GM23248 (cell line): ENCODE results near the gene QSOX1.

Source experiments
- EZH2 ChIP-seq: fragments of 200-600 bp; sonication (generic); IDR thresholded peaks from 2 replicates; pipeline ENCODE4 v1.6.1; 2018; ENCODE audit warnings: antibody characterized with exemption, mild to moderate bottlenecking; ENCODE audit not compliant: insufficient read depth, poor library complexity, severe bottlenecking
- EZH2phosphoT487 ChIP-seq: fragments of 200-600 bp; sonication (generic); IDR thresholded peaks from 2 replicates; pipeline ENCODE4 v1.6.1; 2018; ENCODE audit warnings: antibody characterized with exemption, moderate library complexity, mild to moderate bottlenecking, low read depth; ENCODE audit not compliant: insufficient read depth

- no peak for TF ChIP-seq EZH2
- no peak for TF ChIP-seq EZH2phosphoT487
Measured at GRCh38 chr1:180210008-180210620, 55.4 kb downstream of the QSOX1 start.
